Bronchial epithelial cell (primary cell): Measurements from ENCODE around the gene GSG1. TPM values are rescaled to one million over a fixed set of nuclear protein-coding genes. Genes with fewer than 3 reads are reported as not detected.

Experiments used
- DNase-seq: peaks from one replicate; pipeline ENCODE4 v3.0.0-alpha.2; 2010; ENCODE audit warnings: low read depth
- FAIRE-seq: peaks from 2 replicates; lab custom pipeline; 2011; peaks lifted over from hg19 to GRCh38; lab: Jason Lieb, UNC
- H3K27me3 ChIP-seq: 2 replicates; pipeline ENCODE4 v1.5.1; 2011; ENCODE audit warnings: low read length; ENCODE audit not compliant: control insufficient read depth, insufficient read depth
- H3K36me3 ChIP-seq: 2 replicates; pipeline ENCODE4 v1.5.1; 2011; ENCODE audit warnings: low read length; ENCODE audit not compliant: control insufficient read depth, insufficient read depth
- H3K4me3 ChIP-seq: 2 replicates; pipeline ENCODE4 v1.5.1; 2011; ENCODE audit warnings: mild to moderate bottlenecking, low read depth, low read length, control low read depth
- CTCF ChIP-seq: IDR thresholded peaks from 2 replicates; pipeline ENCODE4 v1.5.1; 2011; ENCODE audit warnings: mild to moderate bottlenecking, moderate library complexity, low read length, control low read depth, inconsistent platforms; ENCODE audit not compliant: insufficient read depth, severe bottlenecking
- total RNA-seq: library from RNA; depleted of rRNA; stranded (reverse); fragments of >200 nt; gene quantifications from 2 replicates; pipeline ENCODE4 v1.2.1, GENCODE V29; 2014

GSG1 gene
- total RNA-seq, 1 donor from 2014 or later: not detected

DNA sequence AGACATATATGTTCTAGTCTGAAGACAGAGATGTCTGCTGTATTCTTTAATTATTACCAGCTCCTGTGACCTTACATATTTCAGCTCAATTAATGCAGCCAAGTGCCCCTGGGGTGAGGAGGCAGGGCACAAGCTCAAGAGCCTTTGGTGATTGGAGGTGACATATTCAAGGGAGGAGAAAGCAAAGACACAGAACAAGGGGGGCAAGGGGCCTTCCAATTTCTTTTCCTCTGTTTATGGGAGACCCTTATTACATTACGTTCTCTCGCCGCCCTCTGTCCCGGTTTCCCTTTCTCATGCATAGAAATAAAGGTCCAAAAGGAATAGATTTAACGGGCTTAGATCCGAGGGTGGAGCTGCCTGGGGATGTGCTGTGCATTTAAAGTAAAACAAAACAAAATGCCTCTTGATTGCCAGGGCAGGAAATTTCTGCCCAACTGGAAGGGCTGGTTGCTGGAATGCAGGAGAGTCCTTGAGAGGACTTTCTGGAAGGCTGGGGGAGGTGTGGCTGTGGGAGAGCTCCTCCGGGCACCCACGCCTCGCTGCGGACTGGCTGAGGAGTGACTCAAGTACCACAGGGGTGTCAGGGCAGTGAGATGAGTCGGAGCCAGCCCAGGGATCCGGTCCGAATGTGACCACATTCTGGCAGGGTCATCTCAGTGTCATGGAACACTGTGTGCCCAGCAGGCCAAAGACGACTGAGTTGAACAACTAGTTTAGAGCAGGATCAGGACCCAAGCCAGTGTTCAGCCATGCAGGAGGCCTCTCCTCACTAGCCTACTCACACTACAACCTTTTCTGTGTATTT is 32.1 kb upstream of the GSG1 start:
- Histone ChIP-seq H3K36me3 (no peaks in the 10 kb centered on the region), H3K27me3 (no peaks in the 10 kb centered on the region), H3K4me3 (no peak overlapping the region)
- FAIRE-seq (peak; percentile 98), DNase-seq (peak; percentile 88)
- peak; percentile 38 for TF ChIP-seq CTCF

DNA sequence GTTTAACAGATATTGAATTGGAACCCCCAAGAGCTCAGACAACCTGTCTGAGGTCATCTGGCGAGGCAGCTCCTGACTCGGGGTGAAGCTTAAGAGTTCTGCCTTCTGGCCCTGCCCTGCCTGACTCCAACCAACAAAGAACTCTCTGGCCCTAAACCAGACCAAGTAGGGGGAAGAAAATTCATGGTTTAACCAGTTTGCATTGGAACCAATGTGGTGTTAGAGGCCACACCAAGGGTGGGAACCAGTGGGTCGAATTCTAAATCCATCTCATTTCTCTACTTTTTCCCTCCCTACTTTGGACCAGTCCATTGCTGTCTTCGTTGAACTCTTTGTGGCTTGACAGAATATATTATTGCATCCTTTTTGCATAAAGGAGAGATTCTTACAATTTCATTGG is 30.4 kb upstream of the GSG1 start:
- TF ChIP-seq CTCF: no peak
- no peak for FAIRE-seq
- no peak overlapping the region for H3K4me3 ChIP-seq
- no peak for DNase-seq
- H3K36me3 ChIP-seq: no peaks in the 10 kb centered on the region
- H3K27me3 ChIP-seq: no peaks in the 10 kb centered on the region

DNA sequence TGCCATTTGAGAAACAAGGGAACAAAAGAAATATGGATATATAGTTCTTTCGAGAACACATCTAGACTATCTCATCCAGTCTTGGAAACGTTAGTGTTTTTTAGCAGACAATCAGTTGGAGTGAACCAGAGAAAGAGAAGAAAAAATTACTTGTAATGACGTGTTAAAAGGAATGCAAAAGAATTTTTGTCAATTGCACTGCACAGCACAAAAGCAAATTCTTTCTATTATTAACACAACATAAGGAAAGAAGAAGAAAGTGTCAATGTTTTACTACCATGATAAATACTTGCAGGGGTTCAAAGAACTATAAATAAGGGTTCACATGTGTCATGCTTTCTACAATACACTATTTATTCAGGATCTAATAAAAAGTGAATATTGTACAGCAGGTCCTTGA is 27.5 kb upstream of the GSG1 start:
- no peak for DNase-seq
- TF ChIP-seq CTCF: no peak
- Histone ChIP-seq H3K4me3 (no peak overlapping the region), H3K36me3 (no peaks in the 10 kb centered on the region), H3K27me3 (no peaks in the 10 kb centered on the region)
- no peak for FAIRE-seq

GRCh38 chr12:13128291-13128965 is 25.0 kb upstream of the GSG1 start:
- no peak overlapping the region for H3K4me3 ChIP-seq

DNA sequence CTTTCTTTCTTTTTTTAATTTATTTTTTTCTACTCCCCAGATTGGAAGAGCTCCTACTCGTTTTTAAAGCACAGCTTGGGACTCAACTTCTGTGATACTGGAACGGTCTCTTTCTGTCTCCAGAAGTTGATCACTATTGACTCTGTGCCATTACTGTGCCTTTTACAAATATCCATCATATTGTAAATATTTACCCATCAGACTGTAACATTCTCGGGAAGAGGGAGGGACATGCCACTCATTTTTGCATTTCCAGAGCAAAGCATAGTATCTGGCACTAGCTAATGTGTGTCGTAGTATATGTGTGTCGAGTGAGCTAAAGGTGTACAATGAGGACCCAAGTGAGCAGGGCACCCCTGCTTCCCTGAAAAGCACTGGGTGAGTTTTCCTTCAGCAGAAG is 24.0 kb upstream of the GSG1 start:
- no peak for TF ChIP-seq CTCF
- DNase-seq (no peak), FAIRE-seq (no peak)
- no peaks in the 10 kb centered on the region for H3K27me3 ChIP-seq
- H3K4me3 ChIP-seq: no peak overlapping the region
- H3K36me3 ChIP-seq: no peaks in the 10 kb centered on the region

More at GRCh38 chr12:13128291-13128965, 25.0 kb upstream of the GSG1 start:
- no peak for TF ChIP-seq CTCF
- Histone ChIP-seq H3K36me3 (no peaks in the 10 kb centered on the region), H3K27me3 (no peaks in the 10 kb centered on the region)
- no peak for DNase-seq
- peak; percentile 36 for FAIRE-seq
